OCI-LY3 (cell line): ENCODE data around the gene CAPN10.

Experiments used
- H2AFZ ChIP-seq: fragments of 200-600, 300-600 bp; shearing (Covaris generic); 2 replicates; pipeline ENCODE4 v1.6.0; 2014; ENCODE audit warnings: antibody characterized with exemption, low read depth, low read length
- H3K27ac ChIP-seq: fragments of 200-600, 300-600 bp; sonication (generic); 2 replicates; pipeline ENCODE4 v1.5.1; 2014; ENCODE audit warnings: mild to moderate bottlenecking, low read length, moderate library complexity, mixed read lengths
- H3K27me3 ChIP-seq: fragments of 200-600, 300-600 bp; sonication (generic); 2 replicates; pipeline ENCODE4 v1.6.1; 2014; ENCODE audit warnings: low read depth, low read length, mixed read lengths
- H3K36me3 ChIP-seq: fragments of 200-600, 300-600 bp; sonication (generic); replicated peaks from 2 replicates; pipeline ENCODE3; 2014; ENCODE audit warnings: low read depth, low read length, mixed read lengths
- H3K4me1 ChIP-seq: fragments of 300-600, 200-600 bp; sonication (generic); 2 replicates; pipeline ENCODE4 v1.6.1; 2014; ENCODE audit warnings: low read length, mixed read lengths
- H3K4me2 ChIP-seq: fragments of 200-600, 300-600 bp; sonication (generic); 2 replicates; pipeline ENCODE4 v1.6.1; 2014; ENCODE audit warnings: low read length, mixed read lengths
- H3K4me3 ChIP-seq: fragments of 300-600, 200-600 bp; sonication (generic); 2 replicates; pipeline ENCODE4 v1.5.1; 2014; ENCODE audit warnings: antibody characterized with exemption, mild to moderate bottlenecking, low read length, moderate library complexity
- H3K79me2 ChIP-seq: fragments of 300-600, 200-600 bp; shearing (Covaris generic); 2 replicates; pipeline ENCODE4 v1.6.1; 2014; ENCODE audit warnings: mild to moderate bottlenecking, low read length, mixed read lengths
- H3K9ac ChIP-seq: fragments of 300-600, 200-600 bp; shearing (Covaris generic); 2 replicates; pipeline ENCODE4 v1.6.0; 2014; ENCODE audit warnings: mild to moderate bottlenecking, low read length, moderate library complexity
- H3K9me3 ChIP-seq: fragments of 200-600, 300-600 bp; shearing (Covaris generic); 2 replicates; pipeline ENCODE4 v1.6.1; 2014; ENCODE audit warnings: low read length, mixed read lengths; ENCODE audit not compliant: insufficient read depth
- H4K20me1 ChIP-seq: fragments of 200-600, 300-600 bp; sonication (generic); 2 replicates; pipeline ENCODE4 v1.6.1; 2016; ENCODE audit warnings: low read length, mixed read lengths; ENCODE audit not compliant: insufficient read depth
- EZH2phosphoT487 ChIP-seq: fragments of 200-600 bp; shearing (Covaris generic); IDR thresholded peaks from 2 replicates; pipeline ENCODE4 v1.6.1; 2018; ENCODE audit warnings: antibody characterized with exemption, mixed run types, low read depth
- TF ChIP-seq, protein P1 (sequence below): fragments of 200-600, 300-600 bp; sonication (generic); IDR thresholded peaks from 2 replicates; pipeline ENCODE4 v1.5.1; 2014; ENCODE audit warnings: antibody characterized with exemption, low read length, low read depth

The CAPN10 gene

GRCh38 chr2:240593026-240593702 is 6.6 kb downstream of the CAPN10 start:
- Histone ChIP-seq H4K20me1 (no peaks in the 10 kb centered on the region), H3K79me2 (peaks cover 42% of the 10 kb centered on the region), H3K4me2 (no peak overlapping the region), H3K9me3 (no peaks in the 10 kb centered on the region), H3K4me3 (no peak overlapping the region), H3K27me3 (no peaks in the 10 kb centered on the region), H3K9ac (no peak overlapping the region), H3K36me3 (no peaks in the 10 kb centered on the region), H3K4me1 (peaks cover under 1% of the 10 kb centered on the region; the same call in 1 of the 2 replicates), H2AFZ (no peak overlapping the region), H3K27ac (no peak overlapping the region)
- TF ChIP-seq EZH2phosphoT487 = no peak
- TF ChIP-seq, protein P1, sequence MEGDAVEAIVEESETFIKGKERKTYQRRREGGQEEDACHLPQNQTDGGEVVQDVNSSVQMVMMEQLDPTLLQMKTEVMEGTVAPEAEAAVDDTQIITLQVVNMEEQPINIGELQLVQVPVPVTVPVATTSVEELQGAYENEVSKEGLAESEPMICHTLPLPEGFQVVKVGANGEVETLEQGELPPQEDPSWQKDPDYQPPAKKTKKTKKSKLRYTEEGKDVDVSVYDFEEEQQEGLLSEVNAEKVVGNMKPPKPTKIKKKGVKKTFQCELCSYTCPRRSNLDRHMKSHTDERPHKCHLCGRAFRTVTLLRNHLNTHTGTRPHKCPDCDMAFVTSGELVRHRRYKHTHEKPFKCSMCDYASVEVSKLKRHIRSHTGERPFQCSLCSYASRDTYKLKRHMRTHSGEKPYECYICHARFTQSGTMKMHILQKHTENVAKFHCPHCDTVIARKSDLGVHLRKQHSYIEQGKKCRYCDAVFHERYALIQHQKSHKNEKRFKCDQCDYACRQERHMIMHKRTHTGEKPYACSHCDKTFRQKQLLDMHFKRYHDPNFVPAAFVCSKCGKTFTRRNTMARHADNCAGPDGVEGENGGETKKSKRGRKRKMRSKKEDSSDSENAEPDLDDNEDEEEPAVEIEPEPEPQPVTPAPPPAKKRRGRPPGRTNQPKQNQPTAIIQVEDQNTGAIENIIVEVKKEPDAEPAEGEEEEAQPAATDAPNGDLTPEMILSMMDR = no peak

GRCh38 chr2:240593703-240594451 is 7.3 kb downstream of the CAPN10 start:
- H3K27me3 ChIP-seq = no peaks in the 10 kb centered on the region
- H2AFZ ChIP-seq = no peak overlapping the region
- no peaks in the 10 kb centered on the region for H3K36me3 ChIP-seq
- H3K9me3 ChIP-seq = no peaks in the 10 kb centered on the region
- H3K9ac ChIP-seq = no peak overlapping the region
- H3K79me2 ChIP-seq = peaks cover 34% of the 10 kb centered on the region
- no peak overlapping the region for H3K4me2 ChIP-seq
- H3K4me1 ChIP-seq = no peaks in the 10 kb centered on the region
- no peaks in the 10 kb centered on the region for H4K20me1 ChIP-seq
- H3K4me3 ChIP-seq = no peak overlapping the region
- no peak for TF ChIP-seq EZH2phosphoT487
- TF ChIP-seq, protein P1 = no peak
- no peak overlapping the region for H3K27ac ChIP-seq

GRCh38 chr2:240594511-240595380 is 8.2 kb downstream of the CAPN10 start:
- Histone ChIP-seq H3K9me3 (no peaks in the 10 kb centered on the region), H3K79me2 (peaks cover 26% of the 10 kb centered on the region), H3K36me3 (no peaks in the 10 kb centered on the region), H2AFZ (no peak overlapping the region), H3K4me2 (no peak overlapping the region), H3K27me3 (no peaks in the 10 kb centered on the region), H3K4me3 (no peak overlapping the region), H3K9ac (no peak overlapping the region), H4K20me1 (no peaks in the 10 kb centered on the region), H3K27ac (no peak overlapping the region), H3K4me1 (no peaks in the 10 kb centered on the region)
- TF ChIP-seq, protein P1 = no peak
- TF ChIP-seq EZH2phosphoT487 = no peak
